Limb (tissue), 2 donors: ENCODE results near the gene CNTF.

Experiments used
- DNase-seq, 2 donors: peaks; one replicate each; pipeline ENCODE4 v3.0.0-alpha.2; 2016; ENCODE audit errors: extremely low spot score in 2 of 2

CNTF gene

GRCh38 chr11:58606930-58607714, 15.3 kb upstream of the CNTF start:
- no peak for DNase-seq

GRCh38 chr11:58608331-58608730, 14.1 kb upstream of the CNTF start:
- no peak for DNase-seq

DNA sequence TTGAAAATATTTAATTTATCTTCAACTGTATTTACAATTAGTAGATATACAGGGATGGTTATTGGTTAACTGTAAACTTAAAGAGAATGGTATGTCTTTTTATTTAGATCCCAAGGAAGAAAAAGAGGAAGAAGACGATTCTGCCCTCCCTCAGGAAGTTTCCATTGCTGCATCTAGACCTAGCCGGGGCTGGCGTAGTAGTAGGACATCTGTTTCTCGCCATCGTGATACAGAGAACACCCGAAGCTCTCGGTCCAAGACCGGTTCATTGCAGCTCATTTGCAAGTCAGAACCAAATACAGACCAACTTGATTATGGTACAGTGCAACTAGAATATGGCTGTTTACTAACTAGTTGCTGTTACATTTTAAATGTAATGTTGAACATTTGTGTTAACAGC, 12.7 kb upstream of the CNTF start:
- no peak for DNase-seq

GRCh38 chr11:58613228-58613627, 9.2 kb upstream of the CNTF start:
- DNase-seq = no peak

DNA sequence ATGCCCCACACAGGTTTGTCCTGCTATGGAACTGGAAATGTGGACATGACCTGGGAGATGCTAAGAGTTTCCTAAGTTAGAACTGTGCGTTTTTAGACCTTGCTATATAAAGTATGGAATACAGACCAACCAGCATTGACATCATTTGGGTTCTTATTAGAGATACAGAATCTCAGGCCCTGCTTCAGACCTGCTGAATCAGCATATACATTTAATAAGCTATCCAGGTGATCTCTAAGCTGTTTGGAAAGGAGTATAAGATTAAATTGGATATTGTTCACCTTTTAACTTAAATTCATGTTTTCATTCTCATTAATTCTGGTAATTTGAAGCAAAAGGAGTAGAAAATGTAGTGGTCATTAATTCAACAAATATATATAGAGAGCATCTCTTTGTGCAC, 6.9 kb upstream of the CNTF start:
- no peak for DNase-seq

DNA sequence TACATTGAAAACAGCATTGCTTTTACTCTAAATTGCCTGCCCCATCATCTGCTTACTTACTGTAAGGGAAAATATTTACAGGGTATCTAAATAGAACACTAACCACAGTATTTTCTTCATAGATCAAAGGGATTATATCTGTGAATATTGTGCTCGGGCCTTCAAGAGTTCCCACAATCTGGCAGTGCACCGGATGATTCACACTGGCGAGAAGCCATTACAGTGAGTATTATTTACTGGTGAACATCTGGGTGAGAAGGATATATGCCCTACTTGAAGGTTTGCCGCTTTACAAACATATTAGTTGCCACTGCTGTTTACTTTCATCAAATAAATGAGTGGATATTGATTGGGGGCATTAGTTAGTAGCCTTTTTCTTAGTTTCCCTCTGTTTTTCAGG, 5.9 kb upstream of the CNTF start:
- DNase-seq = no peak

DNA sequence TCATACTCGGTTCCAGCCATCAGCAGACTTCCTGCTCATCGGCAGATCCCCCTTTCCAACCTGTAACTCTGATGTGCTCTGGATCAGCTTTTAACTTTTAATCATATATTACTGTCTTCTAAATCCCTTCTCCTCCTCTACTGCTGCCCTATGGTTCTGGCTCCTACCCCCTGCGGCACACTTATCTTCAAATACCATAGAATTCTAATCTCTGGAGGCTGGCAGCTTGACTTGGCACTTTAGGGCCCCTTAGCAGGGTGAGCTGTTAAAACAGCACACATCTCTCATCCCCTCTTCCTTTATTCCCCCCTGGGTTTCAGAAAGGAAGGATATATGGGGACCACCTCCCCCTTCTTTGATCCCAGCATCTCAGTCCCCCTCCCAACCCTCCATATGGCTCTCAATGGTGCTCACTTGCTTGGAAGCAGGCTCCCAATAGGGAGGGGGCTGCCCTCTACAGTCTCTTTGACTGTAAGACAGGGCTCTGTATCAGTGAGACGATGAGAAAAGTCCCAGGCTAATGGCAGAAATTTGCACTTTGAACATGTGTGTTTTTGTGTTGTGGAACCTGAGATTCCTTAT, 4.4 kb upstream of the CNTF start:
- DNase-seq = no peak

DNA sequence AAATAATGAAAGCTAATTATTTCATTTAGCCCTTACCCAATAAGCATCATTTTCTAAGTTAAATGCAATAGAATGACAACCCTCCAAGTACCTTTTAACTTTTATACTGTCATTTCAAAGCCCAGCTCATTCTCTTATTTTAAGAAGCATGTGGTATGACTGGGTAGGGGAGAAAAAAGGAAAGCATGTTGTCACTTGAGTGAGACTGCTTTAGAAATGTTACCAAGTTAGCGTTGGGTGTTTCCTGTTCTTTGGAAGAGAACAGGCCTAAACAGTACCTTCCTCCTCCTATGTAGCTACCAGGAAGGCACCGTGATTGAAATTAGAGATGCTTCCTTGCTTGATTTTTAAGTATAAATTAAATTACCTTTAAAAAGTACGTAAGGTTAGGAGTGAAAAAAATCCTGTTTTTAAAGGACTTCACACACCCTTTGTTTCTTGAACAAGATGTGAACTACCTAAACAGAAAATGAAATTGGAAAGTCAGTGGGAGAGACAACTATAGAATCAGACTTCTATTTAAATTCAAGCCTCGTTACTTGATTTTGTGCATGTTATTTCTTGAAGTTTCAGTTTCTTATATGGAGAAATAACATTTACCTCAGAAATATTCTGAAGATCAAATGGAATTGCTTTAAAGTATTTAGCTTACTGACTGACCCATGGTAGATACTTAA, 741 bp upstream of the CNTF start:
- no peak for DNase-seq

DNA sequence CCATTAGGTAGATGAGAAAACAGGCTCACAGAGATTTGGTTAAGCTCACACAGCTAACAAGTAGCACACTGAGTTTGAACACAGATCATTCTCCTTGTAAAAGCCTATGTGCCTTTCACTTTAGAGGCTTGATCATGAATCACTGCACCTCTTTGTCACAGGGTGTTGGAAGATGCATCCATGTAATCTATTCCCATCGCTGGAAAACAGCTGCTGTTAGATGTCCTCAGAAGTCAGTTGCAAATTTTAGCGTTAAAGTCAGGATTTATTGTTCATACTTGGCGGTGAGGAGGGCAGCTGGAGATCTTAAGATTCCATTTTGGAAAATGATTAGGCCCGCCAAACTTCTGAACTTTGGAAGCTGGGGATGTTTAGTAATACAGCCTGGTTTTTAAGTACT, 2.6 kb downstream of the CNTF start:
- DNase-seq = no peak

DNA sequence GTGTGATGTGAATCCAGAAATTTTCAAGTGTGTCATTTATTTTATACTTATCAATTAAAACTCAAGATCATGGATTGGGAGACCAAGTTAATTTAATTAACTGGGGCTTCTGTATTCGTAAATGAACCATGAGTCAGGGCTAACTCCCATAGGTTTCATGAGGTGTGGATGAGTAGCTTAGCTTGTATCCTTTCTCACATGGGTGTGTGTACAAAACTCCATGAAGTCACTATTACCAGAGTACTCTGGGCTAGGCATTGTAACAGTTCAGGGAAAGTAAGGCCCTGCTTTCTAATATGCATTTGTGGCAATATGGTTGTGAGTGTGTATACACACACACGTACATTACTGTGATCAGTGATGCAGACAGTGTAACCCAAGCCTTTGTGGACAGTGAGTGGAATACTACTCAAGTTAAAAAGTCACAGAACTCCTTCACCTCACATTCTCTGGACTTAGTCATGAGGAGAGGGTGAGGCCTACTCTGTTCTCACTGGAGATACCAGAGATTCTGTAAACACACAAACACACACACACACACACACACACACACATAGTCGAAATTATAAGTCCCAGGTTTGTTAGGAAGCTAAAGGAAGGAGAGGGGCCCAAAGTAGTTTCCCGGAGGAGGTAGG, 3.5 kb downstream of the CNTF start:
- DNase-seq = no peak

DNA sequence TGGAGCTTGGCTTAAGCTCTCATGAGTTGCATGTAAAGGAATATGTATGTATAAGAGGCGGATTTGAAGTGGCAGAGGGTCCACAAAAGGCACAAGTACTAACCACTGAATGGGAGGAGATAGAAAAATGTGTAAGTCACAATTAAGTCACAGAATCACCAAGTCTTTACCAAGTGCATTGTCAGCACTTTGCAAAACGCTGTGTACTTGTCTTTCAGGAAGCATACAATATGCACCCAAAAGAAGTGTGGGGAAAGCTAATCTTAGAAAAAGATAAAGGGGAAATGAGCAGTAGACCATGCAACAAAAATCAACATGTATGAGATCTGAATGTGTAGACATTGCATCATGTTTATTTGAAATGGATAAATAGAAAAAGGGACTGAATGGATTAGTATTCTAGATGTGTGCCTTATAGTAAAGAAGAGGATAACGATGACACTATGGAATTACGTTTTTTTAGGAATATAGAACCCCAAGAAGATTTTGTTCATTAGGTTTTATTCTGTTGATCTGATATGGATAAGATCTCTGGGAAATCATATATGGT, 4.5 kb downstream of the CNTF start:
- no peak for DNase-seq

DNA sequence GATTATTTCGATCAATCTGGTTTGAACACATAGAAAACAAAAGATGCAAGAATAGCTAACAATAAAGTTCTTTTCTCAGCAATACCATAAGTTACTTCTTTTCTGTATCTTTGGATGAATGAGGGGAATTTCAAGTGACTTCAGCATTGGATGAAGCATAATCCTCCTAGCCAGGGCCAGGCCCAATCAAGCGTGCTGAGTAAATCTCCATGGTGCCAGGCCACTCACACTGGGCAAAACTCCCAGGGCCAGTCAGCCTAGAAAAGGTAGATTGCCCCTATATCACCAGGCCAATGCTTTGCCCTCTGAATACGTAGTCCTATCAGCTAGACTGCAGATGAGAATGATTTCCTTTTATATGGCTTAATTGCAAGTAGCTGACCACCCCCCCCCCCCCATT, 6.0 kb downstream of the CNTF start:
- no peak for DNase-seq

DNA sequence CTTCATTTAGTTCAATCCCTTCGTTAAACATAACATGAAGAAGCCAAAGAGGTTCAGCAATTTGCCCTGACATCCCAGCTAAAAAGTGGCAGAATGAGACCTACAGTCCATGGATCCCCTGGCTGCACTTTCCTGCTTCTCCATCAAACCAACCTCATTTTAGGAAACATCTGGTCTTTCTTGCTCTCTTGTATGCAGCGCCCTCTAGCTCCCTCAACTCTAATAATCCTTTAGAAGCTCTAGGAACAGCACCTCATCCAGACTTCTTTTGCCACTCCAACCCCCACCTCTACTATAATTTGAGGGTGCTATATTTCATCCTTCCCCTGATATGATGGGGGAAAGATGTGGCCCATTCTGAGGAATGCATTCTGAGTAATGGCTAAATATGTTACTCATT, 7.4 kb downstream of the CNTF start:
- DNase-seq = peak in 1 of 2 donors; percentile 8

- DNase-seq = no peak
These were observed 8.9 kb downstream of the CNTF start for GRCh38 chr11:58631378-58631777.

- DNase-seq = no peak
These were observed 10.0 kb downstream of the CNTF start for GRCh38 chr11:58632510-58632909.

- no peak for DNase-seq
These were observed 14.1 kb downstream of the CNTF start for GRCh38 chr11:58636587-58636986.

DNA sequence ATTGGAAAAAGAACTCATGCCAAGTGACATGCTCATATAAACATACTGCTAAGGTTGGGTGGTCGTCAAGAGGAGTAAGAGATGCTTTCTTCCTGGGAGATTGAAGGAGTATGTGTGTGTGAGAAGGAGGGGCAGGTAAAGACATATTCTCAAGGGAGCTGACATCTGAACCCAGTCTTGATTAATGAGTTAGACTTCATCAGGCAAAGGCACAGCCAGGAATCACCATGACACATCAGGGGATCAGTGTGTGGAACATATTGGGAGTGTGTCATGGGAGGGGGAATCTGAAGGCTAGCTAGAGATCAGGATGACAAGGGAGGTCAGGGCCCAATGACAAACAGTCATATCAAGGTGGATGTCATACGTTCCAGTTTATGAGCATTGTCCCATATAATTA, 14.9 kb downstream of the CNTF start:
- no peak for DNase-seq

DNA sequence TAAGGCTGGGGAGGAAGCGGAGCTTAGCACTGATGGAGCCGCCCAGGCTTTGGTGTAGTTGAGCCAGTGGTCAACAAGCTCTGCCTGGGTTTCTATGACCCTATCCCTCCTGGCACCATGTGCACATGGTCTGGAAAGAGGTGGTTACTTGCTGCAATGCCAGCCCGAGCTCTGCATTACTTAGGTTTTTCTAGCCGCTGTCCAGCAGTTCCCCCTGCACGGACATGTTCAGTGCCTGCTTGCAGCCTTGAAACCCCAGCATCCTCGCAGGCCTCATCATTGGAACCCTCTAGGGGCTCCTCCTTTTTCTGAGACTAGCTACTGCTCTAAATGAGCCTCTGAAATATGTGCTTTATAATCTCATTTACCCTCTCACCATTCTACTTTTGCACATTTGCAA, 16.6 kb downstream of the CNTF start:
- DNase-seq = no peak

DNA sequence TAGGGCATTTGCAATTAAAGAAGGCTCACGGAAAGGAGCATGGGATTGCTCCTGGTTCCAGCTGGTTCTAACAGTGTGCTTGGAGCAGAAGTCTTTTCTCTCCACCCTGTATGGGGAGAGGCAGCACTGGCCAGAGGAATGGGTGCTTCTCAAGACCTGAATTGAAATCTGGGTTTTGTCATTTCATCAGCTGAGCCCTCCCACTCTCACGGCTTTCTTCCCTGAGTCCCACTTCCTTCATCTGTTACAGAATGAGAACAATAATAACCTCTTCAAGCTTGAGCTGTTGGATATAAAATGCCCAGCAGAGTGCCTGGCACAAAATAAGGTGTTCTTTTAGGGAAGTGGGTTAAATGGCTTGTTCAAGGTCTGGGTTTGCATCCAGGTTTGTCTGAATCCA, 17.2 kb downstream of the CNTF start:
- no peak for DNase-seq

GRCh38 chr11:58640386-58641023, 18.0 kb downstream of the CNTF start:
- no peak for DNase-seq

DNA sequence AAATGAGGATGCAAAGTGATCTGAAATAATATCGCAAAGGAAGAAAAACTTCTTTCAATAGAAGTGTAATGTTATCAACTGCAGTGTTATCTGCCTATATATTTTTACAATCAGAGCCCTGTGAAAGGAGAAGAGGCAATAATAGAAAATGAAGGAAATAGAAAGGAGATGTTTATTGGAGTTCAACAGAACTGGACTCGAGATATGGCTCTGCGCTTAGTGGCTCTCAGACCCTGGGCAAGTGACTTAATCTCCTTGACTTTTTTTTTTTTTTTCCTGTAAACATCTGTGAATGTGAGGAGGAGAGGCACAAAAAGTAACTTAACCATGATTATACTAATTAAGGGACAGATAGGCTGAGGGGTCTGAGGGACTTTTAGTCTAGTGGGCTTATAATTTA, 18.9 kb downstream of the CNTF start:
- no peak for DNase-seq
